Neural progenitor cell (in vitro differentiated cells): Measurements from ENCODE around the gene RBM44. TPM values are rescaled to one million over a fixed set of nuclear protein-coding genes. Genes with fewer than 3 reads are reported as not detected.
"Not testable (repeated sequence)": the region's sequence is repeated elsewhere in the genome, so short reads cannot be mapped to it uniquely, and the experiment has no call there.

Experiments
- DNase-seq: peaks from one replicate; pipeline ENCODE4 v3.0.0-alpha.2; 2016; ENCODE audit warnings: low spot score
- H2AFZ ChIP-seq: fragments of 200-600 bp; sonication (generic); replicated peaks from 2 replicates; pipeline ENCODE4 v1.6.1; 2016; ENCODE audit warnings: antibody characterized with exemption
- H3F3A ChIP-seq: fragments of 200-600 bp; sonication (generic); 2 replicates; pipeline ENCODE4 v1.6.1; 2016; ENCODE audit warnings: antibody characterized with exemption, low read depth
- H3K27ac ChIP-seq: fragments of 200-600 bp; sonication (generic); 2 replicates; pipeline ENCODE4 v1.5.1; 2016; ENCODE audit warnings: mild to moderate bottlenecking
- H3K27me3 ChIP-seq: fragments of 200-600 bp; sonication (generic); 2 replicates; pipeline ENCODE4 v1.6.1; 2016; ENCODE audit warnings: mild to moderate bottlenecking, moderate library complexity
- H3K36me3 ChIP-seq: fragments of 200-600 bp; sonication (generic); 2 replicates; pipeline ENCODE4 v1.5.1; 2016
- H3K4me1 ChIP-seq: fragments of 200-600 bp; sonication (generic); 2 replicates; pipeline ENCODE4 v1.6.1; 2016; ENCODE audit warnings: mixed run types
- H3K4me2 ChIP-seq: fragments of 200-600 bp; sonication (generic); 2 replicates; pipeline ENCODE4 v1.6.1; 2016
- H3K4me3 ChIP-seq: fragments of 200-600 bp; sonication (generic); 2 replicates; pipeline ENCODE4 v1.5.1; 2016
- H3K79me2 ChIP-seq: fragments of 200-600 bp; sonication (generic); 2 replicates; pipeline ENCODE4 v1.6.1; 2016; ENCODE audit warnings: low read depth
- H3K9ac ChIP-seq: fragments of 200-600 bp; sonication (generic); 2 replicates; pipeline ENCODE4 v1.6.1; 2016
- H3K9me3 ChIP-seq: fragments of 200-600 bp; sonication (generic); 2 replicates; pipeline ENCODE4 v1.5.1; 2016; ENCODE audit warnings: low read depth
- H4K20me1 ChIP-seq: fragments of 200-600 bp; sonication (generic); 2 replicates; pipeline ENCODE4 v1.6.1; 2016; ENCODE audit warnings: low read depth
- H3K27ac Mint-ChIP-seq: 3 replicates; pipeline ENCODE4 v1.8.0; 2021; ENCODE audit warnings: mixed read lengths
- H3K27me3 Mint-ChIP-seq: 2 replicates; pipeline ENCODE4 v1.8.0; 2022; ENCODE audit warnings: low read depth, mild to moderate bottlenecking, inconsistent platforms, moderate library complexity, mixed read lengths; ENCODE audit not compliant: insufficient read depth
- H3K36me3 Mint-ChIP-seq: 3 replicates; pipeline ENCODE4 v1.8.0; 2021; ENCODE audit warnings: mixed read lengths
- H3K4me1 Mint-ChIP-seq: 3 replicates; pipeline ENCODE4 v1.8.0; 2021; ENCODE audit warnings: mixed read lengths
- H3K4me3 Mint-ChIP-seq: 3 replicates; pipeline ENCODE4 v1.8.0; 2021; ENCODE audit warnings: mild to moderate bottlenecking, moderate library complexity, mixed read lengths
- H3K9me3 Mint-ChIP-seq: 3 replicates; pipeline ENCODE4 v1.8.0; 2020; ENCODE audit warnings: mixed read lengths
- CTCF ChIP-seq: fragments of 200-600 bp; sonication (generic); IDR thresholded peaks from 2 replicates; pipeline ENCODE4 v1.5.1; 2017; ENCODE audit warnings: antibody characterized with exemption, mild to moderate bottlenecking
- EZH2 ChIP-seq: fragments of 200-600 bp; sonication (generic); IDR thresholded peaks from 2 replicates; pipeline ENCODE4 v1.6.1; 2017; ENCODE audit warnings: antibody characterized with exemption, mild to moderate bottlenecking, moderate library complexity
- EZH2phosphoT487 ChIP-seq: fragments of 200-600 bp; sonication (generic); IDR thresholded peaks from 2 replicates; pipeline ENCODE4 v1.6.1; 2017; ENCODE audit warnings: antibody characterized with exemption
- total RNA-seq: library from RNA; depleted of rRNA; stranded (reverse); fragments of >200 nt; gene quantifications from 2 replicates; pipeline ENCODE4 v1.2.3, GENCODE V29; 2015; ENCODE audit warnings: low replicate concordance

RBM44 gene
- total RNA-seq, 1 donor from 2014 or later = 0.30 TPM

GRCh38 chr2:237760506-237761502 is 37.8 kb upstream of the RBM44 start:
- Histone ChIP-seq H3K9me3 (no peaks in the 10 kb centered on the region), H4K20me1 (no peaks in the 10 kb centered on the region), H2AFZ (no peak overlapping the region), H3K27ac (no peak overlapping the region), H3K79me2 (no peaks in the 10 kb centered on the region), H3K27me3 (no peaks in the 10 kb centered on the region), H3K4me1 (peaks cover 9% of the 10 kb centered on the region), H3K36me3 (no peaks in the 10 kb centered on the region), H3F3A (no peaks in the 10 kb centered on the region), H3K4me3 (no peak overlapping the region), H3K9ac (no peak overlapping the region), H3K4me2 (no peak overlapping the region)
- Mint-ChIP-seq H3K36me3 (peaks cover 40% of the 10 kb centered on the region), H3K4me1 (no peaks in the 10 kb centered on the region), H3K27ac (no peak overlapping the region), H3K27me3 (no peaks in the 10 kb centered on the region), H3K9me3 (no peaks in the 10 kb centered on the region), H3K4me3 (no peak overlapping the region)
- DNase-seq = no peak
- TF ChIP-seq CTCF (no peak), EZH2 (no peak), EZH2phosphoT487 (no peak)

- H3K36me3 Mint-ChIP-seq = peaks cover 28% of the 10 kb centered on the region
Observed at GRCh38 chr2:237762291-237763182, 36.0 kb upstream of the RBM44 start.

GRCh38 chr2:237763812-237764211 is 34.8 kb upstream of the RBM44 start:
- no peak overlapping the region for H3K27ac Mint-ChIP-seq
- no peaks in the 10 kb centered on the region for H3K36me3 ChIP-seq
- DNase-seq = no peak
- no peaks in the 10 kb centered on the region for H3K27me3 ChIP-seq
- no peaks in the 10 kb centered on the region for H4K20me1 ChIP-seq
- no peak overlapping the region for H3K4me3 Mint-ChIP-seq
- no peak overlapping the region for H3K27ac ChIP-seq
- H3K27me3 Mint-ChIP-seq = no peaks in the 10 kb centered on the region
- H3K36me3 Mint-ChIP-seq = peaks cover 21% of the 10 kb centered on the region
- H3K9me3 ChIP-seq = no peaks in the 10 kb centered on the region
- no peak overlapping the region for H3K4me2 ChIP-seq
- H3F3A ChIP-seq = no peaks in the 10 kb centered on the region
- no peaks in the 10 kb centered on the region for H3K79me2 ChIP-seq
- H3K4me1 Mint-ChIP-seq = no peaks in the 10 kb centered on the region
- H3K4me1 ChIP-seq = no peaks in the 10 kb centered on the region
- no peaks in the 10 kb centered on the region for H3K9me3 Mint-ChIP-seq
- no peak for TF ChIP-seq CTCF
- no peak for TF ChIP-seq EZH2
- no peak for TF ChIP-seq EZH2phosphoT487
- no peak overlapping the region for H3K9ac ChIP-seq
- H3K4me3 ChIP-seq = no peak overlapping the region
- no peak overlapping the region for H2AFZ ChIP-seq

More at GRCh38 chr2:237762291-237763182, 36.0 kb upstream of the RBM44 start:
- H3K4me3 ChIP-seq, H3K4me2 ChIP-seq, H3K9ac ChIP-seq, H3K4me1 Mint-ChIP-seq, H3K9me3 ChIP-seq, H3K79me2 ChIP-seq, H3K4me3 Mint-ChIP-seq, H3K27me3 Mint-ChIP-seq, H3K9me3 Mint-ChIP-seq, H4K20me1 ChIP-seq, H3K27ac Mint-ChIP-seq, DNase-seq, H2AFZ ChIP-seq, H3K4me1 ChIP-seq, H3F3A ChIP-seq, H3K27me3 ChIP-seq, H3K36me3 ChIP-seq, H3K27ac ChIP-seq: not testable (repeated sequence)

- H3K36me3 Mint-ChIP-seq = peaks cover 22% of the 10 kb centered on the region
- not testable (repeated sequence) for H3K4me1 Mint-ChIP-seq, H3K4me2 ChIP-seq, H3K9ac ChIP-seq, H4K20me1 ChIP-seq, H3K27me3 Mint-ChIP-seq, H3K9me3 Mint-ChIP-seq, H3K79me2 ChIP-seq, H3K27me3 ChIP-seq, H2AFZ ChIP-seq, H3K4me3 ChIP-seq, H3F3A ChIP-seq, H3K4me1 ChIP-seq, H3K36me3 ChIP-seq, H3K9me3 ChIP-seq, H3K27ac ChIP-seq, DNase-seq, H3K27ac Mint-ChIP-seq, H3K4me3 Mint-ChIP-seq
Observed at GRCh38 chr2:237765122-237765521, 33.5 kb upstream of the RBM44 start.
